ENCODE results near the gene AGAP4.
"Not testable (repeated sequence)": the region's sequence is repeated elsewhere in the genome, so short reads cannot be mapped to it uniquely, and the experiment has no call there.

The AGAP4 gene

DNA sequence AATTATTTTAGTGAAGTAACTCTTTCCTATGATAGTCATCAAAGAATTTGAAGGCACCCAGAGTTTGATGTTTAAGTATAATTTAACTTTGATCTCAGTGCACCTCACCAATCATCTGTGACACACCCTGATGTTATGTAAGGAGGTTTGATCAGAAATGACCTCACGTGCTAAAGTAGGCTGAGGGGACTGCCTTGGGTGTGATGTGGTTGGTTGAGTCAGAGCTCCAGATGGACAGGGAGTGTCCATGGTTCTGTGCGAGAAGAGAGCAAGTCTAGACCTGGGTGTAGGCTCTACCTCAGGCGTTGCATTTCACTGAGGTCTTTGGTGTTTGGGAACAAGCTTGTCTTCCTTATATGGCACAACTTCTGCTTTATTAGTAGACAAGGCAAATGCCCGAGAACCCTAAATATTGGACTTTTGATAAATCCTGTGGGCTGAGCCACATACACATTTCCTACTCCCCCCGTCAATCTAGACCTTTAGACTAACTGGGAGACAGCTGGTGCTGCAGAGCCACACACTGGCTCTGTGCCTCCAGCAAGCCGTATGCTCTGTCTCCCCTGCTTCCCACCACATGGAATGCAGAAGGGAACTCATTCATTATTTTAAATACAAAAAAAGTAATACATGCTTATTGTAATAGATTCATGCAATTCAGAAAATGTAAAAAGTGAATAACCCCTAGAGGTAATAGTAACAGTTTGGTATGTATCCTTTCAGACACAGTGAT is 56.4 kb downstream of the AGAP4 start:
- not testable (repeated sequence) for DNase-seq (ENCODE audit: low spot score)

DNA sequence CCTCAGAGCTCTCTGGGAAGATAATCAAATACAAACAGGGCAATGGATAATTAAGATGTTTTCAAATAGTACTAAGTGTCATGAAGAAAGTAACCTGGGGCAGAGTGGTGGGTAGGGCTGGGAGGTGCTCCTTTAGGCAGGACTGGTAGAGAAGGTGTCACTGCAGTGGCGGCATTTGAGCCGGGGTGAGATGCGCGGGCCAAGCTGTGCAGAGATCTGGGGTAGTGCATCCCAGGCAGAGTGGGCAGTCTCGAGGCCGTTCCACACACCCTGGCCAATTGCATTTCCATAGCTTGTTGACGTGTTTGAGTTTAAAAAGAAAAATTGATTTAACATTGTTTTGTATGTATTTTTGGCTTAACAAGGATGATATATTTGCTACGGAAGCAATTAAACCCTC is 57.3 kb downstream of the AGAP4 start:
- DNase-seq (ENCODE audit: low spot score): not testable (repeated sequence)

DNA sequence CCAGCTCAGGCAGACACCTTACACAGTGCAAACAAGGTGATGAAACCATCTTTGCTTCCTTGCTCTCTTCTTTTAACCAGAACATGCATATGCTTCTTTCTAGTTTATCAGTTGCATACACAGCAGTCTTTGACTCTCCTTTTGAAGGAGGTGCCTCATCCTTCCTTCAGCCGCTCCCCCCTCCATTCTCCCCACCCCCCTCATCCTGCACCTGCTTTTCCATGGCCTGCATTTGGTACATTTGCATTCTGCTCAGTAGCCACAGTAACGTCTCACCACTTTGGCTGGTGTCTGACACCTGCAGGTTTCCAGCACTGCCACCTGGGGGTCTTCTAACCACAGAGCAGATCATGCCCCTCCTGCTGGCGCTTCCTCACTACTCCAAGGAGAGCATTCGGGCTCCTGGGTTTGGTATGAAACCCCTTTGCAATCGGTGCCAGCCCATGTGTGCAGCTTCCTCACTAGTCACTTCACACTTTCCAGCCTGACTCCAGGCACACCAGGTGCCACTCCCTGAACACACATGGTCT is 60.0 kb downstream of the AGAP4 start:
- not testable (repeated sequence) for DNase-seq (ENCODE audit: low spot score)

DNA sequence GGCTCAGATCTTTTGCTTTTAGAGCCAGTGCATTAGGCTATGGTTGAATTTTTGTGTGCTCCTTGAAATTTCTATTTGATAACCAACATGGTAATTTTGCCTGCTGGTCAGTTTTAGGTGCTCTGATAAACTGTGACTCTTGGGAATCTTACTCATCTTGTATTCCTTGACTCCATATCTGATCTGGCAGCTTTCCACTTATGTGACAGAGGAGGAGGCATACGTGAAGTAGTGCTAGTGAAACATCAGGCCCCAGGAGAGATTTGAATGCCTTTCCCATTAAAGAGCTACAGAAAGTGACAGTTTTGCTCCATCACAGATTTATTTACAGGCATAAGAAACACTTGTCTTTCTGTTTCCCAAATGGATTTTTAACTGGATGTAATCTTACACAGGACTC is 61.1 kb downstream of the AGAP4 start:
- DNase-seq (ENCODE audit: low spot score): not testable (repeated sequence)

Data from AG08395 (cell line).